A673 (cell line): ENCODE measurements around the gene BGN. TPM values are rescaled to one million over a fixed set of nuclear protein-coding genes. Genes with fewer than 3 reads are reported as not detected.

Source experiments
- BruUV-seq: library from RNA; stranded (reverse); fragments of 400-500 nt; replicated peaks from 2 replicates; lab custom pipeline; 2021; lab: Mats Ljungman, UMichigan
- CTCF ChIA-PET: fragments of 300-600 bp; sonication (Branson Sonifier 250); formaldehyde crosslinking; loops from one replicate; lab custom pipeline; 2022; ENCODE audit warnings: antibody characterized with exemption; lab: Charles Lee
- POLR2A ChIA-PET: fragments of 300-600 bp; sonication (Branson Sonifier 250); formaldehyde crosslinking; loops from one replicate; lab custom pipeline; 2022; ENCODE audit warnings: antibody characterized with exemption; ENCODE audit not compliant: low non-redundant PET; lab: Charles Lee
- DNase-seq: peaks from one replicate; pipeline ENCODE4 v3.0.0-alpha.2; 2015; ENCODE audit warnings: low spot score
- H3K27ac ChIP-seq: fragments of 200-600 bp; sonication (generic); 2 replicates; pipeline ENCODE4 v1.5.1; 2016; ENCODE audit warnings: mixed run types, low read depth, mild to moderate bottlenecking, mixed read lengths, antibody characterized with exemption, low read length; ENCODE audit not compliant: poor library complexity, severe bottlenecking
- H3K27me3 ChIP-seq: fragments of 200-600 bp; sonication (generic); replicated peaks from 2 replicates; pipeline ENCODE4 v1.6.1; 2017; ENCODE audit warnings: mixed run types, low read depth, mild to moderate bottlenecking, mixed read lengths, antibody characterized with exemption, low read length; ENCODE audit not compliant: insufficient read depth, poor library complexity
- H3K36me3 ChIP-seq: fragments of 200-600 bp; sonication (generic); 2 replicates; pipeline ENCODE4 v1.6.1; 2016; ENCODE audit warnings: mixed run types, mild to moderate bottlenecking, mixed read lengths, antibody characterized with exemption, low read length; ENCODE audit not compliant: insufficient read depth, poor library complexity, severe bottlenecking
- H3K4me1 ChIP-seq: fragments of 200-600 bp; sonication (generic); 2 replicates; pipeline ENCODE4 v1.6.1; 2017; ENCODE audit warnings: mixed run types, mild to moderate bottlenecking, mixed read lengths, antibody characterized with exemption, low read length; ENCODE audit not compliant: insufficient read depth, poor library complexity, severe bottlenecking
- H3K4me3 ChIP-seq: fragments of 200-600 bp; sonication (generic); 2 replicates; pipeline ENCODE4 v1.5.1; 2016; ENCODE audit warnings: low read depth, mixed run types, mild to moderate bottlenecking, mixed read lengths, low read length; ENCODE audit not compliant: poor library complexity, severe bottlenecking
- H3K9me3 ChIP-seq: fragments of 200-600 bp; sonication (generic); 2 replicates; pipeline ENCODE4 v1.6.1; 2016; ENCODE audit warnings: mixed run types, low read depth, mild to moderate bottlenecking, mixed read lengths, antibody characterized with exemption, low read length; ENCODE audit not compliant: poor library complexity, severe bottlenecking
- CTCF ChIP-seq: fragments of 300-800, 200-600 bp; sonication (generic); conservative IDR thresholded peaks from 2 replicates; pipeline ENCODE4 v1.5.1; 2017; ENCODE audit warnings: low read depth, mild to moderate bottlenecking, antibody characterized with exemption, low read length, moderate library complexity, mixed read lengths
- EZH2 ChIP-seq: fragments of 200-600 bp; sonication (generic); IDR thresholded peaks from 2 replicates; pipeline ENCODE4 v1.6.1; 2017; ENCODE audit warnings: borderline replicate concordance, low read depth, mild to moderate bottlenecking, mixed read lengths, antibody characterized with exemption, low read length; ENCODE audit not compliant: poor library complexity, severe bottlenecking
- intact Hi-C: fragments of 100-400 bp; cut with micrococcal nuclease; formaldehyde crosslinking; loops from one replicate; pipeline ENCODE4 v1.10.0; 2022; ENCODE audit not compliant: unreplicated experiment
- total RNA-seq: library from RNA; stranded (reverse); gene quantifications from 2 replicates; pipeline ENCODE4 v1.2.3, GENCODE V29; 2021

Gene BGN
- total RNA-seq, 1 experiment from 2014 or later, result 51.8 TPM

DNA sequence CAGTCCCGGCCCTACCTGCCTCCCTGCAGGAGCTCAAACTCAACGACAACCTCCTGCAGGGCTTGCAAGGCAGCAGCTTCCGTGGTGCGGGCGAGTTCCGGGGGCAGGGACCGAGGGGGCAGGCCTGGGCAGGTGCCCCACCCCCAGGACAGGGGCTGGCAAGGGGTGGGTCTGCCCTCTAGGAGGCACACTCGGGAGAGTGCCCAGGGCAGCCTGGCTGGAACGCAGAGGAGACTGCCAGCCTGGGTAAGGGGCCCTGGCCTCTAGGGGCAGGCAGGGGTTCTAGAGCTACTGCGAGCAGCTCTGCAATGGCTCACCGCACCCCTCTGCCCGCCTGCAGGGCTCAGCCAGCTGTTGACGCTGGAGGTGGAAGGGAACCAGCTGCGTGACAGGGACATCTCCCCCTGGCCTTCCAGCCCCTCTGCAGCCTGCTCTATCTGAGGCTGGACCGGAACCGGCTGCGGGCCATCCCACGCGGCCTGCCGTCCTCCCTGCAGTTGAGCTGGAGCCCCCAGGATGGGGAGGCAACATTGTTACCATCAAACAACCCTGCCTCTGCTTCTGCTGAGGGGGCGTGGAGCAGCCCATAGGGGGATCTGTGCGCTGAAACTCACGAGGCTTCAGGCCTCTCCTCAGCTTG is 12.3 kb upstream of the BGN start:
- Histone ChIP-seq H3K27ac (no peak overlapping the region), H3K36me3 (no peaks in the 10 kb centered on the region), H3K9me3 (no peaks in the 10 kb centered on the region), H3K4me3 (no peak overlapping the region), H3K27me3 (no peaks in the 10 kb centered on the region), H3K4me1 (peaks cover 8% of the 10 kb centered on the region)
- POLR2A ChIA-PET, result no interaction called here
- CTCF ChIA-PET, result no interaction called here
- intact Hi-C loops, result no loop called here
- DNase-seq, result no peak
- TF ChIP-seq CTCF (no peak), EZH2 (no peak)
- BruUV-seq, result no TSS peak

GRCh38 chrX:153485396-153486080 is 9.2 kb upstream of the BGN start:
- no peak for DNase-seq
- Histone ChIP-seq H3K27ac (no peak overlapping the region), H3K9me3 (no peaks in the 10 kb centered on the region), H3K4me3 (no peak overlapping the region), H3K4me1 (no peaks in the 10 kb centered on the region), H3K36me3 (no peaks in the 10 kb centered on the region), H3K27me3 (no peaks in the 10 kb centered on the region)
- TF ChIP-seq CTCF (no peak), EZH2 (no peak)
- ChIA-PET CTCF (no interaction called here), POLR2A (no interaction called here)
- intact Hi-C loops, result no loop called here
- no TSS peak for BruUV-seq

DNA sequence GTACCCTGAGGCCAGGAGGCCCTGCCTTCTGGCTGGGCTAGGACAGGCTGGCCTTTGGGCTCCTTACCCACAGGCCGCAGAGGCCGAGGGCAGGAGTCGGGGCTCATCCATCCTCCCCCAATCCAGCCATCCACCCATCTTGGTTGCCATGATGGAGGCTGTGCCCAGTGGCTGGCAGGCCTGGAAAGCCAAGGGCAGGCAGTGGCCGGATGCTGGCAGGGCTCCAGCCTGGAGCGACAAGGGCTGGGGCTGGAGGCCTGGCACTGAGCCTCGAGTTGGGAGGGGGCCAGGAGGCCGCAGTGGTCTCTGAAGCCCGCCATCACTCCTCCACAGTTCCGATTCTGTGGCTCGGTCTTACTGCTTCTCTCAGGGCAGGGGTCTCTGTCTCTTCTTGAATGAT is 8.6 kb upstream of the BGN start:
- H3K27ac ChIP-seq, result no peak overlapping the region
- intact Hi-C loops, result no loop called here
- POLR2A ChIA-PET, result no interaction called here
- CTCF ChIA-PET, result no interaction called here
- H3K9me3 ChIP-seq, result no peaks in the 10 kb centered on the region
- TF ChIP-seq CTCF (no peak), EZH2 (no peak)
- DNase-seq, result no peak
- peaks cover 5% of the 10 kb centered on the region for H3K4me1 ChIP-seq
- no peak overlapping the region for H3K4me3 ChIP-seq
- no peaks in the 10 kb centered on the region for H3K36me3 ChIP-seq
- no peaks in the 10 kb centered on the region for H3K27me3 ChIP-seq
- no TSS peak for BruUV-seq
